Measurements from ENCODE around the gene RITA1.

RITA1 gene

GRCh38 chr12:113180333-113180732 is 5.2 kb upstream of the RITA1 start:
- no peak for DNase-seq

GRCh38 chr12:113181975-113182374 is 3.5 kb upstream of the RITA1 start:
- no peak for DNase-seq

- no peak for DNase-seq
Observed at GRCh38 chr12:113183030-113183589, 2.4 kb upstream of the RITA1 start.

GRCh38 chr12:113184098-113184899 is 1.2 kb upstream of the RITA1 start:
- DNase-seq = peak; percentile 91

- DNase-seq = peak; percentile 95
Observed at GRCh38 chr12:113184900-113185179, 681 bp upstream of the RITA1 start.

- DNase-seq = peak; percentile 75
Observed at GRCh38 chr12:113186033-113186365, 478 bp downstream of the RITA1 start.

- DNase-seq = no peak
Observed at GRCh38 chr12:113186666-113187325, 1.3 kb downstream of the RITA1 start.

GRCh38 chr12:113189361-113189760 is 3.8 kb downstream of the RITA1 start:
- DNase-seq = no peak

- peak; percentile 72 for DNase-seq
Observed at GRCh38 chr12:113190761-113191160, 5.2 kb downstream of the RITA1 start.

- no peak for DNase-seq
Observed at GRCh38 chr12:113191227-113191626, 5.7 kb downstream of the RITA1 start.

- no peak for DNase-seq
Observed at GRCh38 chr12:113194971-113195391, 9.5 kb downstream of the RITA1 start.

- no peak for DNase-seq
Observed at GRCh38 chr12:113195598-113195997, 10.1 kb downstream of the RITA1 start.

- DNase-seq = no peak
Observed at GRCh38 chr12:113196582-113196981, 11.1 kb downstream of the RITA1 start.

GRCh38 chr12:113196990-113197389 is 11.5 kb downstream of the RITA1 start:
- peak; percentile 92 for DNase-seq

- no peak for DNase-seq
Observed at GRCh38 chr12:113197518-113198077, 12.1 kb downstream of the RITA1 start.

- no peak for DNase-seq
Observed at GRCh38 chr12:113198296-113198695, 12.8 kb downstream of the RITA1 start.

GRCh38 chr12:113200021-113200797 is 14.7 kb downstream of the RITA1 start:
- DNase-seq = no peak

GRCh38 chr12:113201187-113202177 is 16.0 kb downstream of the RITA1 start:
- DNase-seq = no peak

GRCh38 chr12:113202300-113203075 is 17.0 kb downstream of the RITA1 start:
- no peak for DNase-seq

GRCh38 chr12:113203852-113204760 is 18.6 kb downstream of the RITA1 start:
- no peak for DNase-seq

Data from DMS53 (cell line).